ENCODE data around the gene SPART.
"Not testable (repeated sequence)": the region's sequence is repeated elsewhere in the genome, so short reads cannot be mapped to it uniquely, and the experiment has no call there.

The SPART gene

DNA sequence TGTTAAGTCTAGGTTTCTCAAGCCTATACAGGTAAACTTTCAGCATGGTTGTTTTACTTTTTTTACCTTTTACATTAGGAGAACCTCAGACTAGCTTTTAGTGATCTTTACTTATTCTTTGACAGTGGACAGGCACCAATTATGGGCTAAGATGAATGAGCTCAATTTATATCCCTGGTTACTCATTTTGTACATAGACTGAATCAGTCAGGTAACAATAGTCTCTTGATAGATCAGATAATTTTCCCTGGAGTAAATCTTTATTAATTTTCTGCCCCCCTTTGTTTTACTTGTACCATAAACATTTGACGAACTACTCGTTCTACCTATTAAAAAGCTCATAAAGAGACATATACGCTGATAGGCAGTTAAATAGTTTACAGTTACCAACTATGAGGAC is 22.8 kb downstream of the SPART start:
- Mint-ChIP-seq H3K27me3 (ENCODE audit: low read depth) (no peaks in the 10 kb centered on the region), H3K27ac (no peak overlapping the region), H3K9me3 (no peaks in the 10 kb centered on the region), H3K36me3 (ENCODE audit: low read depth) (peaks cover 75% of the 10 kb centered on the region), H3K4me1 (peaks cover 9% of the 10 kb centered on the region), H3K4me3 (no peak overlapping the region)
- TF ChIP-seq, protein P1, sequence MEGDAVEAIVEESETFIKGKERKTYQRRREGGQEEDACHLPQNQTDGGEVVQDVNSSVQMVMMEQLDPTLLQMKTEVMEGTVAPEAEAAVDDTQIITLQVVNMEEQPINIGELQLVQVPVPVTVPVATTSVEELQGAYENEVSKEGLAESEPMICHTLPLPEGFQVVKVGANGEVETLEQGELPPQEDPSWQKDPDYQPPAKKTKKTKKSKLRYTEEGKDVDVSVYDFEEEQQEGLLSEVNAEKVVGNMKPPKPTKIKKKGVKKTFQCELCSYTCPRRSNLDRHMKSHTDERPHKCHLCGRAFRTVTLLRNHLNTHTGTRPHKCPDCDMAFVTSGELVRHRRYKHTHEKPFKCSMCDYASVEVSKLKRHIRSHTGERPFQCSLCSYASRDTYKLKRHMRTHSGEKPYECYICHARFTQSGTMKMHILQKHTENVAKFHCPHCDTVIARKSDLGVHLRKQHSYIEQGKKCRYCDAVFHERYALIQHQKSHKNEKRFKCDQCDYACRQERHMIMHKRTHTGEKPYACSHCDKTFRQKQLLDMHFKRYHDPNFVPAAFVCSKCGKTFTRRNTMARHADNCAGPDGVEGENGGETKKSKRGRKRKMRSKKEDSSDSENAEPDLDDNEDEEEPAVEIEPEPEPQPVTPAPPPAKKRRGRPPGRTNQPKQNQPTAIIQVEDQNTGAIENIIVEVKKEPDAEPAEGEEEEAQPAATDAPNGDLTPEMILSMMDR (IDR thresholded peaks at IDR 0.05; ENCODE audit: unreplicated experiment in 3 of 3): no peak

DNA sequence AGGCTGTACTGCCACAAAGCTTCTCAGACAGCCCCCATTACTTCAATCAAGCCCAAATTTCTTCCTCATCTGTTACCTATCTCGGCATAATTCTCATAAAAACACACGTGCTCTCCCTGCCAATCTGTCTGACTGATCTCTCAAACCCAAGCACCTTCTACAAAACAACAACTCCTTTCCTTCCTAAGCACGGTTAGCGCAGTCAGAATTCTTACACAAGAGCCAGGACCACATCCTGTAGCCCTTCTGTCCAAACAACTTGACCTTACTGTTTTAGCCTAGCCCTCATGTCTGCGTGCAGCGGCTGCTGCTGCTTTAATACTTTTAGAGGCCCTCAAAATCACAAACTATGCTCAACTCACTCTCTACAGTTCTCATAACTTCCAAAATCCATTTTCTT is 26.4 kb downstream of the SPART start:
- H3K4me3 Mint-ChIP-seq; H3K9me3 Mint-ChIP-seq; H3K4me1 Mint-ChIP-seq; H3K27ac Mint-ChIP-seq; H3K27me3 Mint-ChIP-seq (ENCODE audit: low read depth): not testable (repeated sequence)
- peaks cover 77% of the 10 kb centered on the region for H3K36me3 Mint-ChIP-seq (ENCODE audit: low read depth)

DNA sequence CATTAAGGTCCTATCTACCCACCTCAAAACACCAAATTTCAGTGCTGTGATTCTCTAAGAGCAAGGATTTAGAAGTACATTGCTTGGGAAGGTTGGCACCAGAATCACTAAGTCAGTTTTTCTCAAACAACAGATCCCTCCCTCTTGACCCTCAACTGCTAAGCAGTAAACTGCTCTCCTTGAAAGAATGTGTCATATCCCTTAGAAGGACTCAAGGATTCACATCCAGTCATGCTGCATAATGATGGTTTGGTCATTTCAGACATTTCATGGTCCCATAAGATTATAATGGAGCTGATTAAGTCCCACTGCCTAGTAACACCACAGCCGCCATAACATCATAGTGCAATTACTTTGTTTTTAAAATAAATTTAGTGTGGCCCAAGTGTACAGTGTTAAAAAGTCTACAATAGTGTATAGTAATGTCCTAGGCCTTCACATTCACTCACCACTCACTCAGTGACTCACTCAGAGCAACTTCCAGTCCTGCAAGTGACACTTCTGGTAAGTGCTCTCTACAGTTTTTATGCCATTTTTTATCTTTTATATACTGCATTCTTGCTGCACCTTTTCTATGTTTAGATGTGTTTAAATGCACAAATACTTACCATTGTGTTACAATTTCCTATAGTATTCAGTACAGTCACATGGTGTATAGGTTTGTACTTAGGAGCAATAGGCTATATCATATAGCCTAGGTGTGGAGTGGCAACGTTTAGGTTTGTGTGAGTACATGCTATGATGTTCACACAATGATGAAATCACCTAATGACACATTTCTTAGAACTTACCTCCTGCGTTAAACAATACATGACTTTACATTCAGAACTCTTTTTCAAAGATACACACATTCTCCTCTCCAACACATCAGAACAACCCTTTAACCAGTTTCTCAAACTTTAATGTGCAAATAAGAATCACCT is 32.9 kb downstream of the SPART start:
- H3K27ac Mint-ChIP-seq: no peak overlapping the region
- H3K9me3 Mint-ChIP-seq: peaks cover 2% of the 10 kb centered on the region
- TF ChIP-seq, protein P1 (IDR thresholded peaks at IDR 0.05; ENCODE audit: unreplicated experiment in 3 of 3): no peak
- no peak overlapping the region for H3K4me3 Mint-ChIP-seq
- H3K4me1 Mint-ChIP-seq: no peaks in the 10 kb centered on the region
- H3K36me3 Mint-ChIP-seq (ENCODE audit: low read depth): peaks cover 83% of the 10 kb centered on the region
- H3K27me3 Mint-ChIP-seq (ENCODE audit: low read depth): no peaks in the 10 kb centered on the region

DNA sequence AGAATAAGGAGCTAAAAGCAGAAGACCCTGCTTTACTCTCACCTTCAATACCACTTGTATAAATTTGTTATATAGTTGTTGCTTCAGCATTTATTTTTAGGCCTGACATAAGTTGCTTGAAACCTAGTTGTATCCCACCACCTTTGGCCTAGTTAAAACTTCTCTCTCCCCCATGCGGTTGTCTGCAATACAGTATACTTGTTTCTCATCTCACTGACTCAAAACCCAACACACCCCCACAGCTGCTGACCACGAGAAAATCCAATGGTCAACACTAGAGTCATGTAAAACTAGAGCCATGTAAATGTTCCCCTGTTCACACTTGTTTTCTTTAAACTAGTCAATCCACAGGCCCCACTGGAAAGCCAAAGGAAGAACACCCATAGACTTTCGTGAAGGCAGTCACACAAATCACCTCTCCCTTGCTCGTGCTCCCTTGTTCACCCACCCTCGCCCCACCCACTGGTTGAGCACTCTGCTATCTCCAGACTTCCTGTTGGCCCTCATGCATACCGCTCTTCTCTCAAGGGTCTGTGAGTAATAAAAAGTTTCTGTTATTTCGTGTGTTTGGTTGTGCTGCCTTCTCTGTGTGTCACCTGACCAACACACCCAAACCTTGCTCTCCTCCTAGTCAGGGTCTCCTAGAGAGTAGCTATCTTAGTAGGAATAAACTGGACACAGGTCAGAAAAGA is 35.6 kb downstream of the SPART start:
- TF ChIP-seq, protein P1 (IDR thresholded peaks at IDR 0.05; ENCODE audit: unreplicated experiment in 3 of 3): no peak
- no peaks in the 10 kb centered on the region for H3K4me1 Mint-ChIP-seq
- no peaks in the 10 kb centered on the region for H3K27me3 Mint-ChIP-seq (ENCODE audit: low read depth)
- peaks cover 2% of the 10 kb centered on the region for H3K9me3 Mint-ChIP-seq
- peaks cover 64% of the 10 kb centered on the region for H3K36me3 Mint-ChIP-seq (ENCODE audit: low read depth)
- H3K4me3 Mint-ChIP-seq: no peak overlapping the region
- no peak overlapping the region for H3K27ac Mint-ChIP-seq

DNA sequence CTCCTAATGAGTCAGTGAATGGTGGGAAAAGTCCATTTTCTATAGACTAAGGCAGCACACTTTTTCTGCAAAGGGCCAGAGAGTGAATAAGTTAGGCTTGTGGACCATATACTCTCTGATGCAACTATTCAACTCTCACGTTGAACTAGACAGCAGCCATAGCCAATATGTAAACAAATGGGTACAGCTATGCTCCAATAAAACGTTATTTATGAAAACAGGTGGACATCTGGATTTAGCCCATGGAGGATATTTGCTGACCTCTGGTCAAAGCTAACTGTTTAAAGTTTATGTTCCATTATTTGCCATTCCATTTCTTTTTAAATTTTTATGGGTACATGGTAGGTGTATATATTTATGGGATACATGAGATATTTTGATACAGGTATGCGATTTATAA is 43.9 kb downstream of the SPART start:
- TF ChIP-seq, protein P1 (IDR thresholded peaks at IDR 0.05; ENCODE audit: unreplicated experiment in 3 of 3): no peak
- Mint-ChIP-seq H3K9me3 (no peaks in the 10 kb centered on the region), H3K27ac (no peak overlapping the region), H3K36me3 (ENCODE audit: low read depth) (peaks cover 18% of the 10 kb centered on the region), H3K27me3 (ENCODE audit: low read depth) (no peaks in the 10 kb centered on the region), H3K4me1 (no peaks in the 10 kb centered on the region), H3K4me3 (no peak overlapping the region)

DNA sequence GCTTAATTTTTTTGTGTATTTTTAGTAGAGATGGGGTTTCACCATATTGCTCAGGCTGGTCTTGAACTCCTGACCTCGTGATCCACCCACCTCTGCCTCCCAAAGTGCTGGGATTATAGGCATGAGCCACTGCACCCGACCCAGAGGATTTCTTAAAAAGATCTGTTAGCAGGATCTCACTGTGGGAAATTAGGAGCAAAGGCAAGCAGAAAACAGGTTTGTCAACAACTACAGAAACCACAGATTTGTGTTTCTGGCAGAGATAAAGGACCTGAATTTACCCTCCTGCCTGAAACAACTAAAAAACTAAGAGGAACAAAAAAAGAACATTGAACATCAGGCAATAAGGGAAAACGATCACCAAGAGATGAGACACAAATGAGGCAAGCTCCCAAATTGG is 46.7 kb downstream of the SPART start:
- H3K4me3 Mint-ChIP-seq; H3K27me3 Mint-ChIP-seq (ENCODE audit: low read depth); H3K4me1 Mint-ChIP-seq; H3K9me3 Mint-ChIP-seq; H3K27ac Mint-ChIP-seq: not testable (repeated sequence)
- peaks cover 18% of the 10 kb centered on the region for H3K36me3 Mint-ChIP-seq (ENCODE audit: low read depth)

Measured in nephron (organoid).